Fibroblast of gingiva (primary cell): ENCODE data around the gene CNTN4.
"Not testable (repeated sequence)": the region's sequence is repeated elsewhere in the genome, so short reads cannot be mapped to it uniquely, and the experiment has no call there.

ENCODE experiments used
- DNase-seq: peaks from one replicate; pipeline ENCODE4 v3.0.0-alpha.2; 2011; ENCODE audit warnings: low read depth

The CNTN4 gene

DNA sequence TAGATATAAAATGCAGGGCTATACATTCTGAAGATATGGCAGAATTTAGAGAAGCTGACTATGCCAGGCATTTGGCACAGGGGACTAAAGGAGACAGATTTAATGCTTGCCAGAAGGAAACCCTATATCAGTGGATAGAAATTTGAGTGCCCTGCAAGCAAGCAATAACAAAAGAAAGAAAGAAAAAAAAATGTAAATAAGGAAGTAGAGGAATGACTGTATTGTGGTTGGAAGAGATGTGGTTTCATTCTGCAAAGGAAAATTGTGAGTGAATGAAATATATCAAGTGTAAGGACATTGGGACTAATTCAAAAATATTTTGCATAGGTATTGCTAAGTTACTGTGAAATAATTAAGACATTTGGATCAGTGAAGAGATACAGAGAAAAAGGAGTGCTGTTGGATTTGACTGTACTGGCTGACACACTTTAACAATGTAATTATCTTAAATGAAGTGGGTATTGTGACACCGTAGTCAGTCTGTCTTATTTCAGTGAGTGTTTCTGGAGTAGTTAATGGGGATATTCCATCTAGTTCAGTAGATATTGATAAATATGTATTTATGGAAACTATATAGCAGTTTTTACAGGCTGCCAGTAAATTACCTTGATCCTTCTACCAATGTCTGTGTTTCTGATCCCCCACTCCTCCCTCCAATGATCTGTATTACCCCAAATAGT is 418.2 kb downstream of the CNTN4 start:
- no peak for DNase-seq

GRCh38 chr3:2517500-2518172 is 419.0 kb downstream of the CNTN4 start:
- no peak for DNase-seq

GRCh38 chr3:2523281-2523836 is 424.7 kb downstream of the CNTN4 start:
- DNase-seq: no peak

DNA sequence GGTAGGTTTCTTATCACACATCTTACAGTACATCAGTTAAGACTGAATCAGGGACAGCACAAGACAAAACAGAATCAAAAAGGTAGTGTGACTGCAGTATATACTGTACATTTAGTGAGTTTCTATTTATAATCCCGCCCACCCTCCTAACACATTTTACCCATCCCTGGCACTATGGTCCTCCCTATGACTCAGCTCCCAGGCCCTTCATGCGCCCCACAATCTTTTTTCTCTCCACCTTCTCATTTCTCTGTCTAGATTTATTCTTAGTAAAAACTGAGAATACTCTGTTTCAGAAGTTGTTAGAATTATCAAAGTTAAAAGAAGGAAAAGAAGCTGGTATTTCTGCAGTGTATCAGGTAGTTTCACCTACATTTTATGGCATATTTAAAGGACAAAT is 427.3 kb downstream of the CNTN4 start:
- no peak for DNase-seq

- no peak for DNase-seq
Observed at GRCh38 chr3:2526926-2527325, 428.3 kb downstream of the CNTN4 start.

- not testable (repeated sequence) for DNase-seq
Observed at GRCh38 chr3:2527328-2527727, 428.7 kb downstream of the CNTN4 start.

GRCh38 chr3:2534767-2535166 is 436.1 kb downstream of the CNTN4 start:
- DNase-seq: not testable (repeated sequence)

DNA sequence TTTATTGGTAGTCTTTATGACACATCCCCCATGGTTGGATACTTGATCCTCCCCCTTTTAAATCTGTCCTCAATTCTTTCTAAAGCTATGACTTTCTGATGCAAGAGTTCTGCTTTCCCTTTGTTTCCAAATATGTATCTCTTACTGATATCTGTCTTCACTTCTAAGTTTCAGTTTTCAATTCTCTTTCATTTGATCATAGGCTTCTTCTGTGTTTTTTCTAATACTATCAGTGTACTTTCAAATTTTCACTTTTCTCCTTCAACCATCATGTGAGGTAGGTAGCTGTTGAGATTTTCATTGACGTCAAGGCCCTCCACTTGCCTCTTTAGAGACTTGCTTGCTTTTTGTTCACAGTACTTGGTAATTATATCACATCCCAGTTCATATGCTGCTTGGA is 436.5 kb downstream of the CNTN4 start:
- DNase-seq: no peak

GRCh38 chr3:2536575-2536974 is 437.9 kb downstream of the CNTN4 start:
- no peak for DNase-seq

DNA sequence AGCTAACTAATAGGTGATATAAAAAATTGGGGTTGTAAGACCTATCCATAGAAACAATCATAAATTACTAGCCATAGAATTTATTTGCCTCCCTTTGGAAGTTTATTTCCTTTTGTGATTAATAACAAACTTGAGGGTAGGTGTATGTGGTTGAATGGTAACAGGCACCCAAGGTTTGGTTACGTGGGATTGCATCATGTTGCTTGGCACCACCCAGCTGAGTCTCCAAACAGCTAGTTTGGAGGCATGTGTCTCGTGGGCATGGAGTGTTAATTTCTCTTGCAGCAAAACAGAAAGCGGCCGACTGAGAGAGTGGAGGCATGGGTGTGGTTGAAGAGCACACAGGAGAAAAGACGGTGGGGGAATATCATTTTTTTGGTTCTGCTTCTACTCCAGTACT is 441.4 kb downstream of the CNTN4 start:
- DNase-seq: no peak

DNA sequence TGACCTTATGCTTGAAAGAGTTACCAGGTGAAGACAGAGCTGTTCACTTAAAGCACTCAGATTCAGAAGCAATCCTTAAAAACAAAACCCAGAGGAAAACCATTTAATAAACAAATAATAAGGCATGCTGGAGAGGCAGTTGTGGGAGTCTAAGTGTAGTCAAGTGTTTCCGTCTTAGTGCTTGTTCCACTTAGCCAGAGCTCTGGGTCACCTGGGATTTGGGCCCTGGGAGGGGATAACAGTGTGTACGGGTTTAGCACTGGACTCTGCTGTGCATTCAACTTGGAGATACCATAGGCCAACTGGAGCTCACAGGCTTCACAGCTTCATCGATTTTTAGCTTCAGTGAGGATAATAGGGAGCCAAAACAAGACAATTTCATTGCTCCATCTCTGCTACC is 444.6 kb downstream of the CNTN4 start:
- no peak for DNase-seq

DNA sequence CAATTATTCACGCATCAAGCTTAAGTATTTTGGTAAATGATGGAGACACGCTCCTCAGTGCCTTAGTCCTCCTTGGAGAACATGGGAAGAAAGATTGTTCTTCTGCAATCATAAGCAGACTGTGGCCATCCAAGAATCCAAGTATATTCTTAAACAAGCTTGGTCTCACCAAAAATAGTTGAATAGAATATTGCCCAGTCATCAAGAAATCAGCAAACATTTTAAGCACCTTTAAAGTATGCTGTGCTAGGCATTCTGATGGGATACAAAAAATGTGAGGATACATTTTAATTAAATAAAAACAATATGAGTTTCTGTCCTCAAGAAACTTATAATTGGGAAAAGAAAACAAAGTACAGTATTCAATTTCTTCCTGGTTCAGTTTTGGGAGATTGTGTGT is 445.5 kb downstream of the CNTN4 start:
- DNase-seq: no peak

DNA sequence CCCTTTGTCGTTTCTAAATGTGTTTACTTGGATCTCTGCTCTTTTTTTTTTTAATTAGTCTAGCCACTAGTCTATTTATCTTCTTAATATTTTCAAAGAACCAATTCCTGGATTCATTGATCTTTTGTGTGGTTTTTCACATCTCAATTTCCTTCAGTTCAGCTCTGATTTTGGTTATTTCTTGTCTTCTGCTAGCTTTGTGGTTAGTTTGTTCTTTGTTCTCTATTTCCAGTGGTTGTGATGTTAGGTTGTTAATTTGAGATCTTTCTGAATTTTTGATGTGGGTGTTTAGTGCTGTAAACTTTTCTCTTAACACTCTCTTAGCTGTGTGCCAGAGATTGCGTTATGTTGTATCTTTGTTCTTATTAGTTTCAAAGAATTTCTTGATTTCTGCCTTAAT is 446.1 kb downstream of the CNTN4 start:
- DNase-seq: no peak

DNA sequence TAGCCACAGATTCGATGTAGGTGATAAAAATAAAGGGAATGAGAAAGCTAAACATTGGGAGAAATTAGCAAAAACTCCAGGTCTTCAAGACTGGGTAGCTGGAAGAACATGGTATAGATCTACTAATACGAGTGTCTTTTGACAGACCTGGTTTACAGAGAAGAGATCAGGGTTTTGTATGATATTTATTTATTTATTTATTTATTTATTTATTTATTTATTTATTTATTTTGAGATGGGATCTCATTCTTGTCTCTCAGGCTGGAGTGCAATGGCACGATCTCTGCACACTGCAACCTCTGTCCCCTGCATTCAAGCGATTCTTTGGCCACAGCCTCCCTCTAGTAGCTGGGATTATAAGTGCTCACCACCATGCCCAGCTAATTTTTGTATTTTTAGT is 448.4 kb downstream of the CNTN4 start:
- no peak for DNase-seq

DNA sequence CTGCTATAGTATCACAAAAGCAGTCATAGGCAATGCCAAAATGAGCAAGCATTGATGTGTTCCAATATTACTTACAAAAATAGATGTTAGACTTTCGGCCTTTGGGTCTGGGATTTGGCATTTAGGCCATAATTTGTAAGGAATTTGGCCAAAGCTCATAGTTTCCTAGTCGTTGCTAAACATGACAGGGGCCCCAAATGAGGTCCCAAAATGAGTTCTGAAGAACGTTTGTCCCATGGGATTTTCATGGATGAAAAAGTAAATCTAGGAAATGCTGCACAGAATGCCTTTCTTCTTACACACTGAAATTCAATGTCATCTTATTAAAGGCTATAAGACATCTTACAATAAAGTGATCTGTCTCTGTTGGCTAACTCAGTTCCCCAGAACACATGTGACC is 456.0 kb downstream of the CNTN4 start:
- DNase-seq: no peak

GRCh38 chr3:2558796-2559195 is 460.1 kb downstream of the CNTN4 start:
- no peak for DNase-seq

- no peak for DNase-seq
Observed at GRCh38 chr3:2567451-2567850, 468.8 kb downstream of the CNTN4 start.

DNA sequence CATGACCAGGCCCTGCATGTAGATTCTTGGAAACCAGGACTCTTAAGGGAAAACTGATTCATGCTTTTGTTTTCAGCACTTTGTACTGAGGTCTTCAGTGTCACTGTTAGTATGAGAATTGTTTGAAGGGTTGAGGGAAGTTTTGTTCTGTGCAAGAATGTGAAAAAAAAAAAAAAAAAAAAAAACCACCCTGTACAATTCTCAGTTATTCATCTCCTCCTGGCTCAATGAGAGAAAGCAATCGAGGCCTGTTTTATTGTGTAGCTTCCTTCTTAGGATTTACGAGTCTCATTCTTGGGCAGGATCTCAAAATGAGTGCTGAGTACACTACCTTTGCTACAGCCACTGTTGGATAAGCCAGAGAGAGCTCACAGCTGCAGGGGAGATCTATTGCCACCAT is 469.5 kb downstream of the CNTN4 start:
- no peak for DNase-seq

GRCh38 chr3:2568929-2569328 is 470.3 kb downstream of the CNTN4 start:
- DNase-seq: no peak

- no peak for DNase-seq
Observed at GRCh38 chr3:2577571-2577970, 478.9 kb downstream of the CNTN4 start.

DNA sequence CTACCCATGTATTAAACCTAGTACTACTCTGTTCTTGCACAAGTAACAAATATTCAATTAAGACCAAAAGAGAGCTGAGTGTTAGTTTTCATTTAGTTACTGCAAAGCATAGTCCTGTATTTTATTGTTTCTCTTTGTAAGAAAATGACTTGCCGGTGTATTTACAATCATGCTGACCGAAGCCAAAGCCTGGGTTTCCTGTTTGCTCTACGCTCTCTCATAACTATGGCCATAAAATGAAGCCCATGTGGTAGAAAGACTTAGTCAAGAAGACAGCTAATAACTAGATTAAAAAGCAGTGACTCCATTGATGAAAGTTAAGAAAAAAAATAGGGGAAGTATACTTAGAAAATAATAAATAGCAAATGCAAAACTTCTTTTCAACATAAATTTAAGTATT is 479.9 kb downstream of the CNTN4 start:
- DNase-seq: no peak

DNA sequence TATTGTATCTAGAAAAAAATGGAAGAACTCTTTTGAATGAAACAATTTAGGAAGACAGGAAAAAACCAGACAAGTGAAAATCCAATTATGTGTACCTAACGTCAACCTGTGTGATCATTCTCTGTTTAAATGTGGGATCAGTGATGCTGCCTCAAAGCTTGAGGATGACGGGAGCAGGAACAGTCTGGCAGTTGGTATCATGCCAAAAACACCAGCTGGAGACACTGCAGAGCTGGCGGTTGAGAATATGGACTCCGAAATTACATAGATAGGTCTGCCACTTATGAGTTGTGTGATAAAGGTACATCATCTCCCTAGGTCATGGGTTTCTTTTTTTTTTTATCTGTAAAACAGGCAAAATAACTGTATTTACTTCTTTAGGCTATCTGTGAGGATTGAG is 480.5 kb downstream of the CNTN4 start:
- DNase-seq: no peak

- no peak for DNase-seq
Observed at GRCh38 chr3:2583046-2583445, 484.4 kb downstream of the CNTN4 start.
